ENCODE measurements around the gene CHSY1. TPM values are rescaled to one million over a fixed set of nuclear protein-coding genes. Genes with fewer than 3 reads are reported as not detected.

The CHSY1 gene
- total and polyA plus RNA-seq, 10 of the 15 experiments (the other 5 are each of a cell fraction or from before 2014, with no cell fraction given) = 1.4 to 31.2 (median 10.5) TPM

GRCh38 chr15:101210466-101210865 is 41.4 kb downstream of the CHSY1 start:
- Histone ChIP-seq H4K20me1 (ENCODE audit: control insufficient read depth, insufficient read depth) (no peaks in the 10 kb centered on the region), H3K9me3 (replicated peaks; ENCODE audit: control insufficient read depth, insufficient read depth, low read length) (no peaks in the 10 kb centered on the region; the same call in 2 of the 3 replicates), H3K4me3 (no peak overlapping the region), H3K4me1 (ENCODE audit: control insufficient read depth, insufficient read depth, low read length) (peaks cover 9% of the 10 kb centered on the region; the same call in 1 of the 2 replicates), H3K27me3 (replicated peaks in 1 of 2; ENCODE audit: control insufficient read depth in 2 of 2, insufficient read depth in 2 of 2, low read length in 1 of 2) (no peaks in the 10 kb centered on the region), H3K79me2 (ENCODE audit: control insufficient read depth, insufficient read depth, low read length) (peaks cover 75% of the 10 kb centered on the region), H3K9ac (ENCODE audit: control insufficient read depth, insufficient read depth, low read length) (no peak overlapping the region), H3K4me2 (ENCODE audit: control insufficient read depth, insufficient read depth) (peak overlapping the region; percentile 35; the same call in 1 of the 2 replicates), H3K27ac (ENCODE audit: control insufficient read depth, insufficient read depth) (peak overlapping the region; percentile 55), H3K36me3 (ENCODE audit: control insufficient read depth in 2 of 2, insufficient read depth in 2 of 2, low read length in 1 of 2) (peaks cover 3 to 4% of the 10 kb centered on the region in 2 experiments; a peak in 3 of 4 replicates), H2AFZ (ENCODE audit: control insufficient read depth, low read depth, low read length) (no peak overlapping the region)
- no peak for DNase-seq (ENCODE audit: low read depth, low spot score)
- RAD21 ChIA-PET (ENCODE audit: unreplicated experiment) = interaction anchor here (1.0 to 2.7 kb wide), 12 partner anchors 9 to 90 kb away, joined by 3 to 18 read pairs (median 4); partner anchors contain the start of gene CHSY1
- FAIRE-seq = no peak
- POLR2A ChIA-PET = interaction anchor here (1.0 to 1.1 kb wide), 2 partner anchors 9 to 35 kb away, joined by 4 to 6 read pairs; no protein-coding TSS in a partner anchor
- TF ChIP-seq SPI1 (IDR thresholded peaks at IDR 0.05; ENCODE audit: borderline replicate concordance, insufficient read depth, low read depth, low read length) = peak; percentile 66; the same call in 1 of the 2 replicates
- no peak for TF ChIP-seq EED (IDR thresholded peaks at IDR 0.05; ENCODE audit: low read depth)
- no peak for TF ChIP-seq CTCF (IDR thresholded peaks at IDR 0.05 in 2 of 3, conservative IDR thresholded peaks at IDR 0.05 in 1 of 3; ENCODE audit: control insufficient read depth in 2 of 3, extremely low read depth in 1 of 3, insufficient read depth in 1 of 3, low read depth in 3 of 3, low read length in 3 of 3)
- no peak for TF ChIP-seq TCF12 (IDR thresholded peaks at IDR 0.05; ENCODE audit: low read depth, low read length)
- peak; percentile 77 for ATAC-seq
- in situ Hi-C loops (cut with MboI) = no loop called here
- intact Hi-C loops (cut with micrococcal nuclease; ENCODE audit: unreplicated experiment) = no loop called here
- no TSS peak for BruUV-seq (replicated peaks)
- CTCF ChIA-PET = interaction anchor here (0.9 to 1.6 kb wide), 11 partner anchors 9 to 93 kb away, joined by 3 to 6 read pairs (median 4); no protein-coding TSS in a partner anchor
- WGBS (ENCODE audit: insufficient coverage, insufficient replicate concordance, low lambda C conversion rate, missing lambda C conversion rate) = 100% methylated on average over 2 of the region's 2 CpGs
- SMC1A ChIA-PET (ENCODE audit: uncharacterized antibody, unreplicated experiment) = interaction anchor here (1.0 to 2.4 kb wide), 10 partner anchors 10 to 83 kb away, joined by 3 to 10 read pairs (median 5); no protein-coding TSS in a partner anchor

Measured in GM12878 (cell line).